ENCODE data around the gene B4GAT1.

The B4GAT1 gene

DNA sequence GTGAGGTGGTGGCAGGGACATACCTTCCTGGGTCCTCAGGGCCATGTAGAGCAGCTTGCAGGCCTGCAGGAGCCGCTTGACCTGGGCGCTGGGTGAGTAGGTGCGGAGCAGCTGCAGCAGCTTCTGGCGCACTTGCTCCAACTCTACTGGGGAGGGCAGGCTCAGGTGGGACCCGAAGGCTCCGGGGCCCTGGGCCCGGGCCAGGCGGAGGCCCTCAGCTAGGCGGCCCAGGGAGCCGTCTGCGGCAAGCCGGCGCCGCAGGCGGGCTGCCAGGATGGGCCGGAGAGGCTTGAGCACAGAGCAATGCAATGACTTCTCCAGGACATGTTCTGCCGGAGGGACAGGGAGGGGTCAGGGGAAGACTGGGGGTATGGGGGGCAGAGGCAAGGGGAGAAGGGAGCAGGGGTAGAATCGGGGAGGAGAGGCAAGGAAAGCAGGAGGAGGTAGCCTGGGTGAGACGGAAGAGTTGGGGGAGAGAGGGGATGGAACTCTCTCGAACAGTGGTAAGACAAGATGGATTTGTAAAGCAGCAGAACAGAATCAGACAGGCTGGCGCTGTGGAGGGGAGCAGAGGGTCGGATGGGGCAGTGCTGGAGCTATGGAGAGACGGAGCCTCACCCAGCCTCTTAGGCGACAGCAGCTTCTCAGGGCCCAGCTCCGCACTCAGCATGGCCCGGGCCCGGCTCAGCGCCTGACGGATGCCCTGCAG is 13.4 kb downstream of the B4GAT1 start:
- no peak for TF ChIP-seq POLR2AphosphoS5 (IDR thresholded peaks at IDR 0.05; ENCODE audit: low read depth, low read length)
- TF ChIP-seq TAF1 (IDR thresholded peaks at IDR 0.05; ENCODE audit: borderline replicate concordance, low read depth, low read length) = no peak
- no peak for TF ChIP-seq POLR2A (IDR thresholded peaks at IDR 0.05; ENCODE audit: low read depth, low read length)
- DNase-seq (ENCODE audit: insufficient read length) (no peak), FAIRE-seq (no peak)

GRCh38 chr11:66333220-66333877 is 14.1 kb downstream of the B4GAT1 start:
- FAIRE-seq (no peak), DNase-seq (ENCODE audit: insufficient read length) (no peak)
- TF ChIP-seq POLR2A (IDR thresholded peaks at IDR 0.05; ENCODE audit: low read depth, low read length) (no peak), TAF1 (IDR thresholded peaks at IDR 0.05; ENCODE audit: borderline replicate concordance, low read depth, low read length) (no peak), POLR2AphosphoS5 (IDR thresholded peaks at IDR 0.05; ENCODE audit: low read depth, low read length) (no peak)

DNA sequence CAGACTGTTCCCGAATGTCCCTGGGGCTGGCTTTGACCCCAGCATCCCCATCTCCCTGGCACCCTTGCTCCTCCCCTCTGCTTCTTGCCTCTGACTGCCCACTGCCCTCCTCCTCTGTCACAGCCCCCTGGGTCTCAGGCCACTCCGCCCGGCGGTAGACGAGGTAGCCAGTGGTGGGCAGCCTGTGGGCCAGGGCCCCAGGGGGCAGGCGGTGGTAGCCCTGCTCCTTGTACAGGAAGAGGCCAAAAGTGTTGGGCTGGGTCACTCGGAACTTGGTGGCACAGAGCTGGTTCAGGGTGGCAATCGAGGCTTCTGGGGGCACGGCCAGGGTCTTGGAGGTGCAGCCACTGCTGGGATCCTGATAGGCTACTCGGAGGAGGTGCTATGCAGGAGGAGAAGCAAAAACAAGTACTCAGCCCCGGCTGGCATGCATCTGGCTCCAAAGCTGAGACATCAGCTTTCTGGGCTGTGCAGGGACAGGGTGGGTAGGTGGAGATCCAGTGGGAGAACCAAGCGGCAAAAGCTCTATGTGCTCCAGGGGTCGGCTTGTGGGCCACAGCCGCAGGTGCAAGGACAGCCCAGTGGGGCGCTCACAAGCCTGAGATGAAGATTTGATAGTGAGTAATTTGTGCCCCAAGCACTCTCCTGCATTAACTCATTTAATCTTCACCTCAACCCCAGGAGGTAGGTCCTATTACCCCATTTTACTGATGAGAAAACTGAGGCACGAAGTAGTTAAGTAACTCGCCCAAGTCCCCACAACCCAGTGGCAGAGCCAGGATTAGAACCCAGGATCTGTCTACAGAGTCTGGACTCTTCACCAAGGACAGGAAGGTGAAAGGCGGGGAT is 14.8 kb downstream of the B4GAT1 start:
- DNase-seq (ENCODE audit: insufficient read length) (no peak), FAIRE-seq (no peak)
- TF ChIP-seq POLR2AphosphoS5 (IDR thresholded peaks at IDR 0.05; ENCODE audit: low read depth, low read length) = no peak
- no peak for TF ChIP-seq TAF1 (IDR thresholded peaks at IDR 0.05; ENCODE audit: borderline replicate concordance, low read depth, low read length)
- TF ChIP-seq POLR2A (IDR thresholded peaks at IDR 0.05; ENCODE audit: low read depth, low read length) = no peak

GRCh38 chr11:66331542-66332370 is 15.7 kb downstream of the B4GAT1 start:
- FAIRE-seq (no peak), DNase-seq (ENCODE audit: insufficient read length) (no peak)
- TF ChIP-seq POLR2A (IDR thresholded peaks at IDR 0.05; ENCODE audit: low read depth, low read length) (no peak), TAF1 (IDR thresholded peaks at IDR 0.05; ENCODE audit: borderline replicate concordance, low read depth, low read length) (no peak), POLR2AphosphoS5 (IDR thresholded peaks at IDR 0.05; ENCODE audit: low read depth, low read length) (no peak)

GRCh38 chr11:66330931-66331330 is 16.5 kb downstream of the B4GAT1 start:
- DNase-seq (ENCODE audit: insufficient read length) (no peak), FAIRE-seq (no peak)
- TF ChIP-seq POLR2A (IDR thresholded peaks at IDR 0.05; ENCODE audit: low read depth, low read length) (no peak), TAF1 (IDR thresholded peaks at IDR 0.05; ENCODE audit: borderline replicate concordance, low read depth, low read length) (no peak), POLR2AphosphoS5 (IDR thresholded peaks at IDR 0.05; ENCODE audit: low read depth, low read length) (no peak)

DNA sequence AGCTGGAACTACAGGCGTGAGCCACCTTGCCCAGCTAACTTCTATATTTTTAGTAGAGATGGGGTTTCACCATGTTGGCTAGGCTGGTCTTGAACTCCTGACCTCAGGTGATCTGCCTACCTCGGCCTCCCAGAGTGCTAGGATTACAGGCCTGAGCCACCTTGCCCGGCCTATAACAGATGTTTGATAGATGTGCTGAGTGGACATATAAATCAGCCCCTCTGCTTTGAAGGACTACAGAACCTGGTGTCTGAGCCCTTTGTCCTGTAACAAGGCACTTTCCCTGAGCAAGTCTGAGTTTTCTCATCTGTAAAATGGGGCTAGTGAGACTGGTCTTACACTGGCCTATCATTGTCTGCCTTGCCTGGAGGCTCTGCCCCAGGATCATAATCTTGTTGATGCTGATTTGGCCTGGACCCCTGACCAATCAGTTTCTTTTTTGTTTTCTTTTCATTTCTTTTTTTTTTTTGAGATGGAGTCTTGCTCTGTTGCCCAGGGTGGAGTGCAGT is 18.2 kb downstream of the B4GAT1 start:
- FAIRE-seq (no peak), DNase-seq (ENCODE audit: insufficient read length) (no peak)
- no peak for TF ChIP-seq POLR2A (IDR thresholded peaks at IDR 0.05; ENCODE audit: low read depth, low read length)
- no peak for TF ChIP-seq POLR2AphosphoS5 (IDR thresholded peaks at IDR 0.05; ENCODE audit: low read depth, low read length)
- no peak for TF ChIP-seq TAF1 (IDR thresholded peaks at IDR 0.05; ENCODE audit: borderline replicate concordance, low read depth, low read length)

DNA sequence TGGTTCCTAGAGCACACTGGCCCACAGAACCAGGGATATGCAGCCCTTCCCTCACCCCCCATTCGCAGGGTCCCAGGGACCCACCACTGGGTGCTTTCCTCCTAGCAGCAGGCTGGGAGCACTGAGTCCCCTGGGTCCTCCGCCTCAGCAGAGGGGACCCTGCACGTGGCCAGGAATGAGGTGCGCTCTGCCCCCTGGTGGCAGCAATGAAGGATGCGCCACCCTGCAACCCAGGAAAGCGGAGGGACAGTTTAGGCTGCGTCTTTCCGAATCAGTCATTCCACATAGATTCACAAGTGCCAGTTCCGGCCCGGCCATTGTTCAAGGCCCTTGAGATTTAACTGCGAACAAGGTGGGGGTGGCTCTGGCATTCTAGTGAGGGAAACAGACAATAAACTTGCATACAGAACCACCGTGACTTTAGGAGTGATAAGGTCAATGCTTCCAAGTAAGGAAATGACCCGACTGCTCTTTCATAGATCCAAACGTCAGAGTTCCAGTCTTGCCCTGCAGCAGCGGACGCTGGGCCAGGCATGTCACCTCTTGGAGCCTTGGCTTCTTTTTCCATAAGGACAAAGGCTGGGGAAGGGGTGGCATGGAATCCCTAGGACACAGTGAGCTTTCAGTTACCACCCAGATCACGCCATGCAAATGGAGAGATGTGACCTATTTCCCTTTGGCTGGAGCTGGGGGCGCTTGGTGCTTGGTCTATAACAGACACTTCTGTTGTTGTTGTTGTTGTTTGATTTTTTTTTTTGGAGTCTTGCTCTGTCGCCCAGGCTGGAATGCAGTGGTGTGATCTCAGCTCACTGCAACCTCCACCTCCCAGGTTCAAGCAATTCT is 18.9 kb downstream of the B4GAT1 start:
- TF ChIP-seq POLR2AphosphoS5 (IDR thresholded peaks at IDR 0.05; ENCODE audit: low read depth, low read length) (no peak), POLR2A (IDR thresholded peaks at IDR 0.05; ENCODE audit: low read depth, low read length) (no peak)
- FAIRE-seq = peak; percentile 100
- peak; percentile 88 for DNase-seq (ENCODE audit: insufficient read length)

GRCh38 chr11:66328031-66328301 is 19.5 kb downstream of the B4GAT1 start:
- no peak for TF ChIP-seq POLR2AphosphoS5 (IDR thresholded peaks at IDR 0.05; ENCODE audit: low read depth, low read length)
- TF ChIP-seq POLR2A (IDR thresholded peaks at IDR 0.05; ENCODE audit: low read depth, low read length) = no peak
- no peak for TF ChIP-seq TAF1 (IDR thresholded peaks at IDR 0.05; ENCODE audit: borderline replicate concordance, low read depth, low read length)
- FAIRE-seq = no peak
- DNase-seq (ENCODE audit: insufficient read length) = no peak

DNA sequence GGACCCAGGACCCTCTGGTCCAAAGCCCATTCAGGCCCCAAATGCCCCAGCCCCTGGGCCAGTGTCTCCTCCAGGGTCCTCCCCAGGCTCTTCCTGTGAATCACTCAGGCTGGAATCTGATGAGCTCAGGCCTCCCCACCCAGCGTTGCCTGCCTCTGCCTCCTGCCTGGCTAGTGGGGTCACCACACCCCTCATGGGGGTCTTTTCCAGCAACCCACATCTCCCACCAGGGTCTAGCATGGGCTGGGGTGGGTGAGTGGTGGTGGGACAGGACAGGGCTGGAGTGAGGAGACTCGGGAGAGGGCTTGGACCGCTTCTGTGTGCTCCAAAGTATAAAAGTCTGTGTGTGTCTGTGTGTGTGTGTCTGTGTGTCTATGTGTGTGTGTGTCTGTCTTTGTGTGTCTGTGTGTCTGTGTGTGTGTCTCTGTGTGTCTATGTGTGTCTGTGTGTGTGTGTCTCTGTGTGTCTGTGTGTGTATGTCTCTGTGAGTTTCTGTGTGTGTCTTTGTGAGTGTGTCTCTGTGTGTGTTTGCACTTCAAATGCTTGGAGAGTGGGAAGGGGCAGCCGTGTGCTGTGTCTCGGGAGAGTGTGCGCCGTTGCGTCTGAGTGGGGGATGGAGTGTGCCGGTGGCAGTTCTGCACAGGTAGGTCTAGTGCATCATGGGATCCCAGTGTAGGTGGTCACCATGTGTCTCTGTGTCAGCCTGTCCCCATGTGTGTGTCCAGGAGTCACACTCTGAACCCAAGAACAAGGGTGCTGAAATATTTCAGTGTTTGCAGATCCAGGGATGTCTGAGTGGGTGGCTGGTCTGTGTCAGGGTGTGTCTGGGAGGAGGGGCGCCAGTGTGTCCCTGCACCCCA is 20.0 kb downstream of the B4GAT1 start:
- FAIRE-seq (no peak), DNase-seq (ENCODE audit: insufficient read length) (no peak)
- no peak for TF ChIP-seq POLR2A (IDR thresholded peaks at IDR 0.05; ENCODE audit: low read depth, low read length)
- TF ChIP-seq POLR2AphosphoS5 (IDR thresholded peaks at IDR 0.05; ENCODE audit: low read depth, low read length) = no peak

All from GM12892 (cell line).